Measurements from ENCODE around the gene DLG2. TPM values are rescaled to one million over a fixed set of nuclear protein-coding genes. Genes with fewer than 3 reads are reported as not detected.

DLG2 gene
- total RNA-seq, 1 donor from 2014 or later = 2.1 TPM

DNA sequence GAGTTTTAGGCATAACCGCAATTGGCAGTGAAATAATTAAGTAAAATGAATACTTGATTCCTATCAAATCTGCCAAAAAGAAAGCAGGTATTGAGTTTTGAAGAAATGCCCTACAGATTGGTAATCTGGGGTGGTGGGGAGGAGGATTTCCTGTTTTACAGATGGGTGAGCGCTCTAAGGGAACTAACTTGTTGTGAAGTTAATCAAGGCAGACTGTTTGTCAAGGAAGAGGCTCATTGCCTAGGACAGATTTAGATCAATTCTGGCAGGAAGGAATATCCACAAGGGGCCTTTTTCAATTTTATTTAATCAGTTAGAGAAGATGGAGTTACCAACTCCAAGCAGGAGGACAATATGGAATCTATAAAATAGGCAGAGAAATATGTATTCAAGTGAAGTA lies 2069.5 kb downstream of the DLG2 start:
- no peaks in the 10 kb centered on the region for H3K36me3 Mint-ChIP-seq (ENCODE audit: low read depth)
- no peak overlapping the region for H3K27ac Mint-ChIP-seq
- H3K9me3 Mint-ChIP-seq = no peaks in the 10 kb centered on the region
- H3K27me3 Mint-ChIP-seq (ENCODE audit: insufficient read depth) = no peaks in the 10 kb centered on the region
- H3K4me3 Mint-ChIP-seq = no peak overlapping the region
- DNase-seq (ENCODE audit: low spot score) = no peak
- intact Hi-C loops (cut with micrococcal nuclease) = no loop called here
- H3K4me1 Mint-ChIP-seq (ENCODE audit: low read depth) = no peaks in the 10 kb centered on the region

- Mint-ChIP-seq H3K4me1 (ENCODE audit: low read depth) (no peaks in the 10 kb centered on the region), H3K27me3 (ENCODE audit: insufficient read depth) (no peaks in the 10 kb centered on the region), H3K9me3 (no peaks in the 10 kb centered on the region), H3K36me3 (ENCODE audit: low read depth) (no peaks in the 10 kb centered on the region), H3K27ac (no peak overlapping the region), H3K4me3 (no peak overlapping the region)
- intact Hi-C loops (cut with micrococcal nuclease) = no loop called here
- DNase-seq (ENCODE audit: low spot score) = no peak
These were observed 2072.3 kb downstream of the DLG2 start for GRCh38 chr11:83554876-83555275.

- no peaks in the 10 kb centered on the region for H3K36me3 Mint-ChIP-seq (ENCODE audit: low read depth)
- no peak overlapping the region for H3K27ac Mint-ChIP-seq
- intact Hi-C loops (cut with micrococcal nuclease) = no loop called here
- no peak overlapping the region for H3K4me3 Mint-ChIP-seq
- DNase-seq (ENCODE audit: low spot score) = no peak
- H3K27me3 Mint-ChIP-seq (ENCODE audit: insufficient read depth) = no peaks in the 10 kb centered on the region
- no peaks in the 10 kb centered on the region for H3K4me1 Mint-ChIP-seq (ENCODE audit: low read depth)
- H3K9me3 Mint-ChIP-seq = no peaks in the 10 kb centered on the region
These were observed 2077.0 kb downstream of the DLG2 start for GRCh38 chr11:83549984-83550667.

GRCh38 chr11:83546368-83546767 lies 2080.8 kb downstream of the DLG2 start:
- Mint-ChIP-seq H3K4me1 (ENCODE audit: low read depth) (no peaks in the 10 kb centered on the region), H3K4me3 (no peak overlapping the region), H3K36me3 (ENCODE audit: low read depth) (no peaks in the 10 kb centered on the region), H3K27ac (no peak overlapping the region), H3K9me3 (no peaks in the 10 kb centered on the region), H3K27me3 (ENCODE audit: insufficient read depth) (no peaks in the 10 kb centered on the region)
- no peak for DNase-seq (ENCODE audit: low spot score)
- intact Hi-C loops (cut with micrococcal nuclease) = no loop called here

DNA sequence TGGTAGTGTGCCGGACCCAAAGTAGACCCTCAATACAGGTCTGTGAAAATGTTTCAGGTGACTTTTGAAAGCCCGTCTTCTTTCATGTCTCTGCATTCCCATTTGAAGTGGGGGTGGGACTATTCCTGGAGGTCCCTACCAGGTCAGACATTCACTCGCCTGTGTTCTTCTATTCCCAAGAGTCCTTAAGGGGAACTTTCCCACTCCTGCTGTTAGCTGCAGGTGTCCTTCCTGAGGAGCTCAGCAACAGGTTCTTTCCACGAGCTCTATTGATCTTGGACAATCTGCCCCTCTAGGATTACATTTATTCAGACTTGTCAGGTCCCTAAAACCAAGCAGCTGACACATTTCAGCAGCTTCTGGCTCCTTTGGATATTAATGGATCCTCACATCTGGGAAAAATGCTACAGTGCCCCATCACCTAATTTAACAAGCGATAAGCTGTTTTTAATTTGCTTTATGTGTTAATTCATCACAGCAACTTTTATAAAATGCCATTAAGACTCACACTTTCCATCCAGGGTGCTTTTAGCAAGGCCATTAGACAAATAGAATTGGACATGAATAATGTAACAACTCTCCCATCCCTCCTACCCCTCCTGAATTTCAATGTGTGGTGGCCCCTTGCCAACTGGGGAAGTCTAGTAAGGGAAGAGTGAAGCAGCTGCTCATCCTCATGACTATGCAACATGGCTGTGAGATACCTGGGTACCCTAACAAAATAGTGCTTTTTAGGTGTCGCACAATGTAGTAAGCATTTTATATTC lies 2081.5 kb downstream of the DLG2 start:
- no peaks in the 10 kb centered on the region for H3K4me1 Mint-ChIP-seq (ENCODE audit: low read depth)
- no peak for DNase-seq (ENCODE audit: low spot score)
- H3K36me3 Mint-ChIP-seq (ENCODE audit: low read depth) = no peaks in the 10 kb centered on the region
- no peaks in the 10 kb centered on the region for H3K27me3 Mint-ChIP-seq (ENCODE audit: insufficient read depth)
- intact Hi-C loops (cut with micrococcal nuclease) = no loop called here
- H3K27ac Mint-ChIP-seq = no peak overlapping the region
- H3K4me3 Mint-ChIP-seq = no peak overlapping the region
- no peaks in the 10 kb centered on the region for H3K9me3 Mint-ChIP-seq

GRCh38 chr11:83544846-83545245 lies 2082.3 kb downstream of the DLG2 start:
- intact Hi-C loops (cut with micrococcal nuclease) = no loop called here
- Mint-ChIP-seq H3K27me3 (ENCODE audit: insufficient read depth) (no peaks in the 10 kb centered on the region), H3K9me3 (no peaks in the 10 kb centered on the region), H3K4me3 (no peak overlapping the region), H3K4me1 (ENCODE audit: low read depth) (no peaks in the 10 kb centered on the region), H3K27ac (no peak overlapping the region), H3K36me3 (ENCODE audit: low read depth) (no peaks in the 10 kb centered on the region)
- DNase-seq (ENCODE audit: low spot score) = no peak

DNA sequence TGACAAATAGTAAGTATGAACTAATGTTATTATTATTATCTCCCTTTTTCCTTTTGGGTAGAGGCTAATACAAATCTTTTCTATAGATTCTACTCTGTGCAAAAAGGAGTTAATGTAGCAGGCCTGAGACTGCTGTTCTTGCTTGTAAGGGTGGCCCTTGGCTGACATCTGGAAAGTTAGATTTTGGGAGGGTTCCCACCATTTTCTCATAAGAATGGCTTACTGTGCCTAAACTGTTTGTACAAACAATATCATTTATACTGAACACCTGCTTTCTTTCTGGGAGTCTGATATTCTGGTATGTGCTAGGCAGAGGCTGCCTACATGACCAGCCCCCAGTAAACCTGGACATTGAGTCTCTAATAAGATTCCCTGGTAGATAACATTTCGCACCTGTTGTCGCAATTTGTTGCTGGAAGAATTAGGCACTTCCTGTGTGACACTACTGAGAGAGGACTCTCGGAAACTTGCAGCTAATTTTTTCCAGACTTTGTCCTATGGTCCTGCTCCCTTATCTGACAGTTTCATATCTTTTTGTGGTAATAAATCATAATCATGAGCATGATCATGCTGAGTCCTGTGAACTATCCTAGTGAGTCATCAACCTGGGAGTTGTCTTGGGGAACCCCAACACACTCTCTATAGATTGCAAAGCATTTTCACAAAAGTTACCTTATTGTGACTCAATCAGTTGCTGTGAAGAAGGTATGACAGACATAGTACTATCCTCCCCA lies 2083.3 kb downstream of the DLG2 start:
- intact Hi-C loops (cut with micrococcal nuclease) = no loop called here
- no peaks in the 10 kb centered on the region for H3K9me3 Mint-ChIP-seq
- no peaks in the 10 kb centered on the region for H3K4me1 Mint-ChIP-seq (ENCODE audit: low read depth)
- no peaks in the 10 kb centered on the region for H3K36me3 Mint-ChIP-seq (ENCODE audit: low read depth)
- H3K27ac Mint-ChIP-seq = no peak overlapping the region
- H3K4me3 Mint-ChIP-seq = no peak overlapping the region
- no peak for DNase-seq (ENCODE audit: low spot score)
- H3K27me3 Mint-ChIP-seq (ENCODE audit: insufficient read depth) = no peaks in the 10 kb centered on the region

DNA sequence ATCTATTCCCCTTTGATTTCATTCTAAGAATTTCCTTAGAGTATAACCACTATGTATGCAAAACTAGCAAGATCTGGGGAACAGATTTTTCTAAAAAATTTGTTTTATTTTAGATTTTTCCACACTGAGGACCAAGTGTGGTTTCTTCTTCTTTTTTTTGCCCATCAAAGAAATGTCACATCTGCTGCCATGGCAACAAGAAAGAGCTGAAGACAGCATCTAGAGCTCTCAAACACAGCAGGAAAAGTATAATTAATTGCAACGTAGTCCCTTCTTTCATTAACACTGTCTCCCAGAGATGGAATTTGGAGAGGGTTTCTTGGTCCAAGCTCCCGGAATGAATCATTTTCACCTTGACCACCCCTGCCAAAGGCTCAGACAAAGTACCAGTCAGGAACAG lies 2084.3 kb downstream of the DLG2 start:
- H3K9me3 Mint-ChIP-seq = no peaks in the 10 kb centered on the region
- H3K27ac Mint-ChIP-seq = no peak overlapping the region
- H3K4me1 Mint-ChIP-seq (ENCODE audit: low read depth) = no peaks in the 10 kb centered on the region
- no peak for DNase-seq (ENCODE audit: low spot score)
- no peaks in the 10 kb centered on the region for H3K36me3 Mint-ChIP-seq (ENCODE audit: low read depth)
- H3K27me3 Mint-ChIP-seq (ENCODE audit: insufficient read depth) = no peaks in the 10 kb centered on the region
- intact Hi-C loops (cut with micrococcal nuclease) = no loop called here
- no peak overlapping the region for H3K4me3 Mint-ChIP-seq

DNA sequence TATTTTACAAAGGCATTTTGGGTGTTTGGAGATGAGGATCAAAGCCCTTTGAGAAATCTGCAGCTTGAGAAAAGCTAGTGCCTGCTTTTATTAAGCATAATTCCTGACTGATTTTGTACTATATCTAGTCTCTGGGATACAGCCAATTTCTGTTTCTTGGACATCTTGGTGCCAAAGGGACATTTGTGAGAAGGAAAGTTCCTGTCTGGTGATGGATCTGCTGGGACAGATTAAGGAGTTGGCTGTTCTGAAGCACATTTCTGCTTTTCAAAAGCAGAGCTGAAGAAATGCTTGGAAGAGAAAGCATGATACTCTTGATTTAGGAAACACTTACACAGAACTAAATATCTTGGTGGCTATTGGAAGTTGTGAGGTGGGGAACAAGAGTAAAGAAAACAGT lies 2086.4 kb downstream of the DLG2 start:
- DNase-seq (ENCODE audit: low spot score) = no peak
- Mint-ChIP-seq H3K27ac (no peak overlapping the region), H3K9me3 (no peaks in the 10 kb centered on the region), H3K27me3 (ENCODE audit: insufficient read depth) (no peaks in the 10 kb centered on the region), H3K4me3 (no peak overlapping the region), H3K4me1 (ENCODE audit: low read depth) (no peaks in the 10 kb centered on the region), H3K36me3 (ENCODE audit: low read depth) (no peaks in the 10 kb centered on the region)
- intact Hi-C loops (cut with micrococcal nuclease) = no loop called here

- Mint-ChIP-seq H3K4me3 (no peak overlapping the region), H3K9me3 (no peaks in the 10 kb centered on the region), H3K36me3 (ENCODE audit: low read depth) (no peaks in the 10 kb centered on the region), H3K27me3 (ENCODE audit: insufficient read depth) (no peaks in the 10 kb centered on the region), H3K27ac (no peak overlapping the region), H3K4me1 (ENCODE audit: low read depth) (no peaks in the 10 kb centered on the region)
- DNase-seq (ENCODE audit: low spot score) = no peak
- intact Hi-C loops (cut with micrococcal nuclease) = no loop called here
These were observed 2086.9 kb downstream of the DLG2 start for GRCh38 chr11:83540112-83540675.

DNA sequence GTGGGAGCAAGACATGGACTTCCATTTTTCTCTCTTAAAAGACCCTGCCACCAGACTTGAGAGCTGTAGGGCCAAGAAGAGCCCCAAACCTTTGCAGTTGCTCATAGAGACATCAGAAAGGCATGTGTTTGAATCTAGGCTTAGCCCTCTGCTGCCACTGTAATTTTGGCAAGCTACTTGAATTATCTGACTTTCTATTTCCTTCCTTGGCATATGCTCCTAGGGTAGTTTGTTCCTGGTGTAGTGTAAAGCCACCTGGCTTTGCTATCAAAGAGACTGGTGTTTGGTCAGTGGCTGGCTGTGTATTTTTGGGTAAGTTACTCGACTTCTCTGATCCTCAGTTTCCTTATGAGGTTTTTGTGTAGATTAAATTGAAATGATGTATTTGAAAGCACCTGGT lies 2088.9 kb downstream of the DLG2 start:
- Mint-ChIP-seq H3K4me1 (ENCODE audit: low read depth) (no peaks in the 10 kb centered on the region), H3K4me3 (no peak overlapping the region), H3K9me3 (no peaks in the 10 kb centered on the region), H3K27ac (no peak overlapping the region), H3K27me3 (ENCODE audit: insufficient read depth) (no peaks in the 10 kb centered on the region), H3K36me3 (ENCODE audit: low read depth) (no peaks in the 10 kb centered on the region)
- no peak for DNase-seq (ENCODE audit: low spot score)
- intact Hi-C loops (cut with micrococcal nuclease) = no loop called here

DNA sequence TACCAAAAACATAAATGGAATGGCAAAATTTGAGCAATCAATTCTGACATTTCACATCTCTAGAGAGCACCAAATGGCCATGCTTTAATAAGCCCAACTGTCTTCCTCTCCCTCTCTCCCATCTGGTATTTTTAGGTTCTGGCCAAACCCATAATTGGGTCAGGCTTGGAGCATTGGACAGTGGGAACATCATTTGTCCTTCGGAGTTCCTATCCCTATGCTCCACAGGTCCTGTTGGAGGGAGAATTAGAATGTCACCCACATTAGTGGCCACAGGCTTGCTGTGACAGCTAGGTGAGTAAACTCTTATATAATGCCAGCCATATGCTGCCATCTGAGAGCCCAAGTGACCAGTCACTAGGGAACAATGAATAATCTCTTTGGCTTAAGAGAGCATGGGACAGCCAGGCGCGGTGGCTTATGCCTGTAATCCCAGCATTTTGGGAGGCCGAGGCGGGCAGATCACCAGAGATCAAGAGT lies 2090.0 kb downstream of the DLG2 start:
- no peak for DNase-seq (ENCODE audit: low spot score)
- Mint-ChIP-seq H3K4me3 (no peak overlapping the region), H3K27me3 (ENCODE audit: insufficient read depth) (no peaks in the 10 kb centered on the region), H3K4me1 (ENCODE audit: low read depth) (no peaks in the 10 kb centered on the region), H3K27ac (no peak overlapping the region), H3K9me3 (no peaks in the 10 kb centered on the region), H3K36me3 (ENCODE audit: low read depth) (no peaks in the 10 kb centered on the region)
- intact Hi-C loops (cut with micrococcal nuclease) = no loop called here

DNA sequence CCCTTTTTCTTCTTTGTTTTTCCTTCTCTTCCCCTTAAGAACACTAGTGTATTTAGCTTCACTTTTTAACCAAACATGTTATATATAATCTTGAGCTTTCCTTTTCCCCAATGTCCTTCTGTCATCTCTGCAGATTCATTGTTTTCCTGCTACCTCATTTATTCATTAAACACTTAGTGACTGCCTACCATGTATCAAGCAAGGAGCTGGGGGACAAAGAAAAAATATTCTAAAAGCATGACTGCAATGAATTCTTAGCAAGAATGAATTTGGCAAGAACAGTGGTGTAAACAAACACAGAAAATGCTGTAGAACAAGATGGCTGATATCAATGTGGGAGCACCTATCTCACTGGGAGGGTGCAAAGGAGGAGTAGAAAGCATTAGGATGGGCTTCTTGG lies 2094.0 kb downstream of the DLG2 start:
- no peaks in the 10 kb centered on the region for H3K27me3 Mint-ChIP-seq (ENCODE audit: insufficient read depth)
- no peak overlapping the region for H3K4me3 Mint-ChIP-seq
- no peak overlapping the region for H3K27ac Mint-ChIP-seq
- H3K36me3 Mint-ChIP-seq (ENCODE audit: low read depth) = no peaks in the 10 kb centered on the region
- no peaks in the 10 kb centered on the region for H3K9me3 Mint-ChIP-seq
- intact Hi-C loops (cut with micrococcal nuclease) = no loop called here
- no peaks in the 10 kb centered on the region for H3K4me1 Mint-ChIP-seq (ENCODE audit: low read depth)
- DNase-seq (ENCODE audit: low spot score) = no peak
